Astrocyte of the cerebellum (primary cell): Measurements from ENCODE around the gene RNF212B.
"Not testable (repeated sequence)": the region's sequence is repeated elsewhere in the genome, so short reads cannot be mapped to it uniquely, and the experiment has no call there.

Experiments used
- DNase-seq: peaks from one replicate; pipeline ENCODE4 v3.0.0-alpha.2; 2011; ENCODE audit warnings: low read depth
- H3K4me3 ChIP-seq: 2 replicates; pipeline ENCODE4 v1.5.1; 2011; ENCODE audit warnings: mild to moderate bottlenecking, low read depth, low read length, moderate library complexity
- in situ Hi-C: cut with HindIII; loops from 2 replicates; pipeline ENCODE4 v1.10.0; 2017; ENCODE audit warnings: low sequenced_read_pairs
- TF ChIP-seq, protein P1 (sequence below): IDR thresholded peaks from 2 replicates; pipeline ENCODE4 v1.5.1; 2012; ENCODE audit warnings: low read length, low read depth, moderate library complexity, mild to moderate bottlenecking; ENCODE audit errors: missing control alignments

The RNF212B gene

GRCh38 chr14:23227566-23227965 lies 10.2 kb upstream of the RNF212B start:
- no peak overlapping the region for H3K4me3 ChIP-seq
- TF ChIP-seq, protein P1, sequence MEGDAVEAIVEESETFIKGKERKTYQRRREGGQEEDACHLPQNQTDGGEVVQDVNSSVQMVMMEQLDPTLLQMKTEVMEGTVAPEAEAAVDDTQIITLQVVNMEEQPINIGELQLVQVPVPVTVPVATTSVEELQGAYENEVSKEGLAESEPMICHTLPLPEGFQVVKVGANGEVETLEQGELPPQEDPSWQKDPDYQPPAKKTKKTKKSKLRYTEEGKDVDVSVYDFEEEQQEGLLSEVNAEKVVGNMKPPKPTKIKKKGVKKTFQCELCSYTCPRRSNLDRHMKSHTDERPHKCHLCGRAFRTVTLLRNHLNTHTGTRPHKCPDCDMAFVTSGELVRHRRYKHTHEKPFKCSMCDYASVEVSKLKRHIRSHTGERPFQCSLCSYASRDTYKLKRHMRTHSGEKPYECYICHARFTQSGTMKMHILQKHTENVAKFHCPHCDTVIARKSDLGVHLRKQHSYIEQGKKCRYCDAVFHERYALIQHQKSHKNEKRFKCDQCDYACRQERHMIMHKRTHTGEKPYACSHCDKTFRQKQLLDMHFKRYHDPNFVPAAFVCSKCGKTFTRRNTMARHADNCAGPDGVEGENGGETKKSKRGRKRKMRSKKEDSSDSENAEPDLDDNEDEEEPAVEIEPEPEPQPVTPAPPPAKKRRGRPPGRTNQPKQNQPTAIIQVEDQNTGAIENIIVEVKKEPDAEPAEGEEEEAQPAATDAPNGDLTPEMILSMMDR: no peak
- in situ Hi-C loops: no loop called here
- no peak for DNase-seq

DNA sequence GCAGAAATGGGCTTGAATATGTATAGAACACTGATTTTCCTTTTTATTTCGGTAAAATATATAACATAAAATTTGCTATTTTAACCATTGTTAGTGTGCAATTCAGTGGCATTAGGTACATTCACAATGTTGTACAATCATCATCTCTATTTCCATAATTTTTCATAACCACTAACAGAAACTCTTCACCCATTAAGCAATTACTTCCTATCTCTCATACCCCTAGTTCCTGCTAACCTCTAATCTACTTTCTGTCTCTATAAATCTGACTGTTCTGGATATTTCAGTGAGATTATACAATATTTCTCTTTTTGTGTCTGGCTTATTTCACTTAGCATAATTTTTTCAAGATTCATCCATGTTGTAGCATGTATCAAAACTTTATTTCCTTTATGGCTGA lies 8.9 kb upstream of the RNF212B start:
- no peak overlapping the region for H3K4me3 ChIP-seq
- in situ Hi-C loops: no loop called here
- no peak for DNase-seq
- TF ChIP-seq, protein P1: no peak

GRCh38 chr14:23232241-23232808 lies 5.4 kb upstream of the RNF212B start:
- in situ Hi-C loops, DNase-seq, H3K4me3 ChIP-seq: not testable (repeated sequence)

- H3K4me3 ChIP-seq: no peak overlapping the region
- in situ Hi-C loops: no loop called here
- TF ChIP-seq, protein P1: no peak
- no peak for DNase-seq
Observed at GRCh38 chr14:23240661-23241060, 2.9 kb downstream of the RNF212B start.

DNA sequence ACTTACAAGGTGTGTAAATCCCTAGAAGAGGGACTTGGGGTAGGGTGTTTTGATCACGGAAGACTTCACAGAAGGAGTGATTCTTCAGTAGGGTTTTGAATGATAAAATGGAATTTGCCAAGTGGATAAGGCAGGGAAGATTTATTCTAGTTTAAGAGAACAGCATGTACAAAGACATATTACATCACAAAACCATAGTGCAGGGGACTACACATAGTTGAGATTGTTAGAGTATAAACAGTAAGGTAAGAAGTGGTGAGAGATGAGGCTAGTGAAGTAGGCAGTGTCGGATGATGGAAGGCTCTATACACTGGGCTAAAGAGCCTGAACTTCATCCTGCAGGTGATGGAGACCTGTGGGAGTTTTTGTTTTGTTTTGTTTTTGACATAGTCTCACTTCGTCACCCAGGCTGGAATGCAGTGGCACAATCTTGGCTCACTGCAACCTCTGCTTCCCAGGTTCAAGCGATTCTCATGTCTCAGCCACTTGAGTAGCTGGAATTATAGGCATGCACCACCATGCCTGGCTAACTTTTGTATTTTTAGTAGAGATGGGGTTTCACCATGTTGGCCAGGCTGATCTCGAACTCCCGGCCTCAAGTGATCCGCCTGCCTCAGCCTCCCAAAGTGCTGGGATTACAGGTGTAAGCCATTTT lies 3.5 kb downstream of the RNF212B start:
- H3K4me3 ChIP-seq, DNase-seq, in situ Hi-C loops: not testable (repeated sequence)

- TF ChIP-seq, protein P1: no peak
- in situ Hi-C loops: no loop called here
- no peak overlapping the region for H3K4me3 ChIP-seq
- no peak for DNase-seq
Observed at GRCh38 chr14:23242076-23242475, 4.3 kb downstream of the RNF212B start.

DNA sequence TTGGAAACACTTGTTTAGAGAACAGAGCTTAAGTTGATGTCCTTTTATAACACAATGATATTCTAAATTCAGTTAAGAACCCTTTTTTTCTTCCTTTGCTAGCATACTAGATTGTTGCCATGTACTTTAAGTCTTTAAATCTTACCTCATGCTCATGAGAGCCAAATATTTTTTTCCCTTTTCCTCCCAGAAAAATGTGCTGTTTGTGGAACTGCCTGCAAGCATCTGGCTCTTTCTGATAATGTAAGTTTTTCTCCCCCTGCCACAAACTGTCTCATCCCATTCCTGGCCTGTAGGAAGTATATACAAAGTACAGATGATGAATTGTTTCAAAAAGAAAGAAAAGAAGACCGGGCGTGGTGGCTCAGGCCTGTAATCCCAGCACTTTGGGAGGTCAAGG lies 5.3 kb downstream of the RNF212B start:
- TF ChIP-seq, protein P1: no peak
- H3K4me3 ChIP-seq: no peak overlapping the region
- in situ Hi-C loops: no loop called here
- no peak for DNase-seq

- TF ChIP-seq, protein P1: no peak
- DNase-seq: no peak
- in situ Hi-C loops: no loop called here
- no peak overlapping the region for H3K4me3 ChIP-seq
Observed at GRCh38 chr14:23245282-23245681, 7.5 kb downstream of the RNF212B start.
